ENCODE data around the gene ADGRB3.

GRCh38 chr6:68639211-68639610, 4.1 kb downstream of the ADGRB3 start:
- no peak for TF ChIP-seq CTCF (IDR thresholded peaks at IDR 0.05)
- no peak for TF ChIP-seq POLR2A (IDR thresholded peaks at IDR 0.05)
- TF ChIP-seq EP300 (IDR thresholded peaks at IDR 0.05) = no peak

All from upper lobe of left lung (tissue), 4 donors.